GM21381 (cell line): ENCODE results near the gene RALB.

Experiments
- ATAC-seq: cut with Tn5 transposase; IDR thresholded peaks from one replicate; pipeline ENCODE4 v1.9.1; 2021; ENCODE audit warnings: mild to moderate bottlenecking, moderate library complexity; ENCODE audit not compliant: unreplicated experiment

RALB gene, protein sequence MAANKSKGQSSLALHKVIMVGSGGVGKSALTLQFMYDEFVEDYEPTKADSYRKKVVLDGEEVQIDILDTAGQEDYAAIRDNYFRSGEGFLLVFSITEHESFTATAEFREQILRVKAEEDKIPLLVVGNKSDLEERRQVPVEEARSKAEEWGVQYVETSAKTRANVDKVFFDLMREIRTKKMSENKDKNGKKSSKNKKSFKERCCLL

DNA sequence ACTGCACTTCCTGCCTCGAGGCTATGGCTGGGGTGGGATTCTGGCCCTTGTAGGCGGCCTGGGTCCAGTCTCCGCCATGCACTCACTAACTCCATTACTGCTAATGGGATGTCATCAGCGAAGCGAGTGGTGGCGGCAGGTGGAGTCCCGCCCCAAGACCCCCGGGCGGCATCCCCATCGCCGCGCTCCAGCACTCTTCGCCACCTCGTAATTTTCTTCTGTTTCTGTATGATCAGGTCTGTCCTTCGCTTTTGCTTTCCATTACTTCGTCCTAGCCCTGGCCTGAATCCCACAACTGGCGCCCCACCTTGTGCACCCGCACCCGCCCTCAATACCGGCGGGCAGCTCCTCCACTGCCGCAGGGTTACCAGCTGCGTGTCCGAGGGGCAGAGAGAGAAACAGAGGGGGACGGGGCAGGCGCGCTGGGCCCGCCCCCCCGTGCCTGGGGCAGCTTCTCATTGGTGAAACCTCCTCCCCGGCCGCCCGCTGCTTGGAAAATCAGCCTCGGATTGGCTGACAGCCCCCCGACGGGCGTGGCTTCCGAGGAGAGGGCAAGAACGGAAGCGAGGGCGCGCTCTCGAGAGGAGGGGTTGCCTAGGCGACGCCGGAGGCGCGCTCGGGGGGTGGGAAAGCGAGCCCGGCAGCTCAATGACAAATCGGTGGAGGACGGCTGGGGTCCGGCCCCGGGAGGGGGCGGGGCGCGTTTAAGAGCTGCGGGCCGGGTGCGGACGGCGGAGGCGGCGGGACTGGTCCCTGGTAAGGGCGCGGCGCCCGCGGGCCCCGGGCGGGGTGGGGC lies at the start of gene RALB:
RALB (plus strand) TSS at position 628 of the 796 bp plus-strand sequence. CDS start 25,813 bp downstream, outside the sequence.
- ATAC-seq = peak; percentile 95

DNA sequence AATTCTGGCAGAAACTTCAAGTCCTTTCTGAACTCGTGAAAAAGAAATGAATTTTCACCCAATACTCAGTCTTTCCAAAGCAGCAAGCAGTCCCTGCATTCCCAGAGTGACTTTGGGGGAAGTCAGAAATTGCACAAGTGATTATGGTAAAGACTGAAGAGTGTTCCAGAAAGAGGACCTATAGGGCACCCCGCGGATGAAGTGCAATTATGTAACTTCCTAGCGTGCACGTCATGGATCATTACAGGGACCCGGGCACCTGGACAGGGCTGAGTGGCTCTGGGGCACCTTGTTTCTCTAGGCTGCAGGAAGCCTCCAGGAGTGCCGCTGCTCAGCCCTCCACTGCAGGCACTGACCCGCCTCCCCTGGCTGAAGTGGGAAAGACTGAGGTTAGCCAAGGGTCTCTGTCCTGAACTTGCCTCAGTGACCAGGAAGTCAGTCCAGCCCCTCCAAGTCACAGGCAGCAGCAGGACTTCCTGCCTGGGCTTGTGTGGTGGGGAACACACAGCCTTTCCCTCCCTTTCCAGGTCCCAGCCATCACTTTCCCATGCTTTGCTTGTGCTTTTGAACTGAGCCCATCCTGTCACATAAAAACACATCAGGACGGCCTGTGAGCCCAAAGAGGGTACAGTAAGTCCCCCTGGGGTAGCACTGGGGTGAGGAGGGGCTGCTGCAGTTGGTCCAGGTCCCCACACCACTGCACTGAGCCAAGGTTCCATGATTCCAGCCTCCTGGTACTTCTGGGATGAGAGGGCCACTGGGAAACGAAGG lies 49.2 kb upstream of the RALB start:
- ATAC-seq = no peak

DNA sequence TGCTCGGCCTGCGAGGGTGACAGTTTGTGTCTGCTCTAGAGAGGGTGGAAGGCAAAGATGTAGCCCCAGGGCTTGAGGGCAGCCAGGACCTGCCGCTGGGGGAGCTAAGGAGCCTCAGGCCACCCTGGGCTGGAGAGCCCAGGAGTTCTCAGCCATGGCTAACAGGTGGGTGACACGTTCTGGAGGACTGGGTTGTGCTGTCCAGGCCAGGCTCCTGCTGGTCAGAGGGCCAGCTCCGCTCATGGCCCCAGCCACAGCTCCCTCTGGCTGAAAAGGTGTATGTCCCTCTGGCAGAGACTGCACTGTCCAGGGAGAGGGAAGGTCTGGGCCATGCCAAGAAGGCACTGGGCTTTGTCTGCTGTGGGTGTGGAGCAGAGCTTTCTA lies 48.6 kb upstream of the RALB start:
- ATAC-seq = no peak

DNA sequence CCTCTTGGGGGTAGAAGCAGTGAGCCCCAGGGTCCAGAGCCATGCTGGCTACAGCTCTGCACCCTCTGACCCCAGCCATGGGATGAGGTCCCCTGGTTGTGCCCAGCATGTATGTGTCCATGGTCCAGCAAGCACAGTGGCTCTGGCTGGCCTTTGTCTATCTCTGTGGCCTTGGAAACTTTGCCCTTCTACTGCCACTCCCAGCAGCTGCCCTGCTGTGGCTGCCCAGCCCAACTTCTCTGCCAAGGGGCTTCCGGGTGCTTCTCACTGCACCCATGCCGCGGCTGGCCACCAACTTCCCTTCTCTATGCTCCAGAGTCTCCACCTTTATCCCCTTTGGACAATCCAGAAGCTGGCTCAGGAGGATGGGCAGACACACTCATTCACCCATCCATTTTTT lies 48.2 kb upstream of the RALB start:
- no peak for ATAC-seq

DNA sequence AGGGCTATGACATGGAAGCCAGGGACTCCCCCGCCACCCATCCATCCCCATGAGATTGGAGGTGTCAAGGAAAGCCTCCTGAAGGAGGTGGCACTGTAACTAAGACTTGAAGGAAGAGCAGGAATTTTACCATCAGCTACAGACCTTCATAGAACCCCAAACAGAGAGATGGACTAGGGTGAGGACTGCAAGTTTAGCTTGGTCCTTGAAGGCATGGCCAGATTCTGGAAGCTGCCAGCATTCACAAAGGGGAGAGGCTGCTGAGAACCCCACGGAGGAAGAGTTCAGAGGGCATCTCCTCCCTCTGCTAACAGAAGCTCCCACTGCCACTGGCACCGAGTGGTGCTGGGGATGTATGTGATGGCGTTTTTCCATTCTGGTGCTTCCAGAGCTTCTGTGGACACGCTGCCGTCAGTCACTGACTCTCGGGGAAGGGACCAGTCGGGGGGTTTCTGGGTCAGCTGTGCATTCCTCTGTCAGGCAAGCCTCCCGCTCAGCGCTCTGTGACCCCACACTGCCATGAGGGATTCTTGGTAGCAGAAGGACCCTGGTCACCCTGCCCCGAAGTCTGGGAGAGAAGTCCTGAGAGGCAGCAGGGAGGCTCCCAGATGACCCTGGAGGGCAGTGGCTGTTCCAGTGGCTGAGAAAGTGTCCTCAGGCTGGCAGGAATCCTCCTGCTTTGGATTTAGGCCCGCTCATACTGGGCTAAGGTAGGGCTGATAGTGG lies 47.5 kb upstream of the RALB start:
- no peak for ATAC-seq

DNA sequence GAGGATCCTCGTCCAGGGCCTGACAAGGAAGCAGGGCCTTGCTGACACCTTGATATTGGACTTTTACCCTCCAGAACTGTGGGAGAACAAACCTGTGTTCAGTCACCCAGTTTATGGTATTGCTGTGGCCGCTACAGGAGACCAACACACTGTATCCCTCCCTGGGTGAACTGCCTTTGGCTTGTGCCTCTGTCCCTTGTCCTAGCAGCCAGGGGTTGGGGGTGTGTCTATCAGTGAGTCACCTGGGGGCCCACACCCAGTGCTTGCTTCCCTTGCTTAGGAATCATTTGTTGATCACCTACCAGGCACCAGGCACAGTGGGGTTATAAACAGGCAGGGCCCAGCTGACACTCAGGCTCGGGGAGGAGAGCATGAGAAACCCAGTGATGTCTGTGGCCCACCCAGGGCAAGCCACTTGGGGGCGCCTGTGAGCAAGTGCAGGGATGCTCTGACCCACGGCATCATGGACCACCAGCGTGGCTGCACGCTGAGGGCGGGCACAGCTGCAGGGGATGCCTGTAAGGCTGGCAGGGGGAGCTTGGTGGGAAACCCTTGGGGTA lies 46.5 kb upstream of the RALB start:
- ATAC-seq = no peak

DNA sequence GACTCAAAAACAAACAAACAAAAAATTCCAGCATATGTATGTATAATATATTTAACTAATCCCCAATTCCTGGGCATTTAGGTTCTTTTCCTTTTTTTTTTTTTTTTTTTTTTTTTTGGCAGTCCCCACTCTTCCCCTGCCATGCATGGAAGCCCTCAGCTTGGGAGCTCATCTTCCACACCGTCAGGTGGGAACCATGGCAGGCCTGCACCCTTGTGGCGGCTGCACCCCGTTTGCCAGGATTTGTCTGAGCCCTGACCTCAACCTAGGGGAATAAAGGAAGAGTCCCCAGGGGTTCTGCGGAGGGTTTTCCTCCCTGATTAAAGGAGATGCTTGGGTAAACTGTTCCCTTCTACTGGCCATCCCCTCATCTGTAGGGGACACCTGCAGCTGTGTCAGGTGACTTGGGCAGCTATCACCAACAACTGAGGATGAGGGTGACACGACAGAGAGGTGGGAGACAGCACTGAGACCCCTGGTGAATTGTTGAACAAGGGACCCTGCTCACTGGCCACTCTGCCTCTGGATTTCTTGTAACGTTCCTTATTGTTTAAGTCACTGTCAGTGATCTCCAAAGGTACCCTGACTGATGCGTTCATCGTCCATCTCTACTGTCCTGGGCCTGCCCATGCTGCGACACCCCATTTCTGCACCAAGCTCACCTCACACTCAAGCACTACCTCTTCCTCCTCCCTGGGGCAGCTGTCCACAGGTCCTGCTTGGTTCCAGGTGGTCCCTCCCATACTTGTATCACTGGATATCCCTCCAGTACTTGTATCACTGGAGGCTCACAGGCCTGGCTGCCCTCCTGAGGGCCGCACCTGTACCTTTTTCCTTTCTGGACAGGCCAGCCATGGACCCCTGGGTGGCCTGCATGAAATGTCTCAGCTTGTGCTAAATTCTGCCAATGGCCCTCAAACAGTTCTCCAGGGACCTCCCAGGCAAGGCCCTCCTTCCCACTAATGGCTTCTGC lies 44.0 kb upstream of the RALB start:
- ATAC-seq = no peak

DNA sequence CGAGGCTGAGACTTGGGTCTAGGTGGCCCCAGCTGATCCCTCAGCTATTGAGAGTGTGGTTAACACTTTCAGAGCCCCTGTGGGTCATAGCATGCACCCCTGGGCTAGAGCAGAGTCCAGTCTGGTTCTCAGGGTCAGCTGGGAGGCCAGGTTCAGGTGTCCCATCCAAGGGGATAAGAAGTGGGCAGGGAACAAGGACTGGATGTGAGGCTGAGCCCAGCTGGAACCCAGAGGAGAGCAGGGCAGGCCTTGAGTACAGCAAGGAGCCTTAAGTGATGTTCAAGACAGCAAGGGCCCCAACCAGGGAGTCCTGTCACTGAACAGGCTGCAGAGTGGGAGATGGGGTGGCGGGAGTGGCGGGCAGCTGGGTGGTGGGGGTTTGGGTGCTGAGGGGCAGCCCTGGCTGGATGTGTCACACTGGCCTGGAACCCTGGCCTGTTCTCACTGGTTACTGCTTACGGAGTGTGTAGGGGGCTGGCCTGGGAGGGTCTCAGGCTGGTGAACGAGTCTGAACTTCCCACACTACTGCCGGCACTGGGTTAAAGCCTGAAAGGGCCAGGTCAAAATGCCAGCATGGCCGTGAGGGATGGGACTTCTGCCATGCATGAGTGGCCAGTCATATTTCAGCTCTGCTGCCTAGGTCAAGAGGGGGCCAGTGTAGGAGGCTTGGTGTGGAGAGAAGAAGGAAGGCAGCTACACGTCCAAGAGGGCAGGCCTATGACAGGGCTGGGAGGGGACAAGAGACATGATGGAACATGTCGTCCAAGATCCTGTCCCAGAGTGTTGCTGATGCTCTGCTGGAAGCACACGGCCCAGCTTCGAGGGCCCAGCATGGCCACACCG lies 43.0 kb upstream of the RALB start:
- ATAC-seq = no peak

DNA sequence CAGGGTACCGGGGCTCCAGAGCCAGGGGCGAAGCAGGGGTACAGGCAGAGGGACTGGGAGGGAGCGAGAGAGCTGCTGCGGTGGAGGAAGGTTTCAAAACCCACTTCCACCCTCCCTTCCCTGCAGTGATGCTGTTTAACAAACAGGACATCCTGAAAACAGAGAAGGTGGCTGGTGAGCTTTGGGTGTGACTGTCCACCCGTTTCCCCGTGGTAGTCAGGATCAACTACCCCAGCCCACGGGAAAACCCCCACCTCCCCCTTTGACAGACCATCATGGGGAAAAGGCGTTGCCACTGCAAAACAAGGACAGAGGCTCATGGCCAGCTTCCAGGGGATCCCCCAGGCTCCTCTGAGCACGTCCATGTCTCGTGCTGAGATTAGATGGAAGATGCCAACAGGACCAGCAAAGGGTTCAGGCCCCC lies 42.4 kb upstream of the RALB start:
- no peak for ATAC-seq

DNA sequence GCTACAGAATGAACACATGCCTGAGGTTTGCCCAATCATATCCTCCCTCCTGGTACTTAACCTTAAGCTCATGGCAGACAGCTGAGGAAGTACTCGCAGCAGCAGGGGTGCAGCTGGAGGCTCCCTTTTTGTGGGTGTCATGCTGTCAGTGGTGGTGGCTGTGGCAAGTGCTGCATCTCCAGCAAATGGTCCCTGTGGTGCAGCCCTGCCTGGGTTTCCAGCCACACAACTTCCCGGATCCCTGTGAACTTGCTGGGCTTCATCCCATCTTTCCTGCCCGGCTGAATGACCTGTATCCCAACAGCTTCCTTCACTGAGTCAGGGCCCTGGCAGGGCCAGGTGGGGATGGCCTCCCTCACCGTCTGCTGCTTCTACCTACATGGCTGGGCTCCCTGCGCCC lies 34.5 kb upstream of the RALB start:
- no peak for ATAC-seq

DNA sequence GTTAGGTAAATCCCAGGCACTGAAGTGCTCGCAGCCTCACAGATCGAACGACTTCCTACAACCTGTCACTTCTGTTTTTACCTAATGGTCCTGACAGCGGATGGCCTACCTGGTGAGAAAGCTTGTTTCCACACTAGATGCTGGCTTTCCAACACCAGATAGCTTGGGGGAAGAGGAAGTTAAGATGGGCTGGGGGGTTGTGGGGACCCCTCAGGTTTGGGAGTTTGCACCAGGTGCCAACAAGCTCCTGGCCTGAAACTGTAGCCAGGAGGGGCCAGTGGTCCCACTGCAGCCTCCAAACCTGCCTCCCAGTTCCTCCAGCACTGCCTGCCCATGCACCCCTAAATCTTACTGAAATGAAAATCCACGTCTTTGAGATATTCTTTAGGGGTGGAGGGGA lies 33.4 kb upstream of the RALB start:
- ATAC-seq = no peak

DNA sequence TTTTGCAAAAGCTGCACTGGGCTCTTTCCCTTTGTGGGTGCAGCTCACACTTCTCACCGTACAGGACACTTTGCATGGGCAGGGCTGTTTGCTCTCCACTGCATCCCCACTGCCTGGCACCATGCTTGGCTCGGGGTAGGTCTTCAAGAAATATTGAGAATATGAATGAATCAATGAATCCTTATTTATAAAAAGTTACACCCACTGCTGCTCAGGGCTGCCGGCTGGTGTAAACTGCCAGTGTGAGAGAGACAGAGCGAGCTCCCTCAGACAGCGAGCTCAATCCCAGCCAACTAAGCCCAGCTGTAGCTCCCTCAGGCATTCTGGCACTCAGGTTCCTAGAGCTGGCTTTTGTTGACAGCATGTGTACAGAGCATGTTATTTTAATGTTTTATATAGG lies 32.9 kb upstream of the RALB start:
- ATAC-seq = no peak

DNA sequence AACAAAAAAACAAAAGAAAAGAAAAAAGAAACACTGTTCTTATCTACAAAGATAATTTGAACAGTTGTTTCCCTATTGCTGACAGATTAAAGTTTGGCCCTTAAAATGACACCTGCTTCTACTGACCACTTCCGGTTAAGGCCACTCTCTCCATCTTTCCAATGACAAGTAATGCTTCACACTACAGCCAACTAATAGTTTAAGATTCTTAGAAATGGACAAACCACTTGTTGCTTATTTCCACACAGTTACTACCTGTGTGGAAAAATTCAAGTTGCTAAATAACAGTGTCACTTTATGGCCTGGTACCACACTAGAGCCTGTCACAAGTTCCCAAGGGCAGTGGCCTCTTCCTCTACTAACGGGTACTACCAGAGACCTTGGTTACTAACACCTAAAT lies 31.9 kb upstream of the RALB start:
- no peak for ATAC-seq

DNA sequence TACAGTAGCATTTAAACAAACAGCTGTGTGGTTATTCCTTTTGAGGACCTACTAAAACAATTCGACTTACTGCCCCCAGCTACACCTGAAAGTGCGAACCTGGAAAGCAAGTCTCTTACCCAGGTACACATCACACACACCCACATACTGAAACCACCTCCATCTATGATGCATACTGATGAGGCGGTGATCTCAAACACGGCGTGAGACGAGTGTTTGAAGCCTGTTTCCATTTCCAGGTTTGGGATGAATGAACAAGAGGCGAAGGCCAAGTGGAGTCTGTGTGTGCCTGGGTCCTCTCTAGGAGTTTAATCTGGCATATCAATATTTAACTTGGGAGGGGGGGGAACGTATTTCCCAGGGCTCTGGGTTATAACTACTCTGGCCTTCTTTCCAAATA lies 31.0 kb upstream of the RALB start:
- ATAC-seq = no peak

DNA sequence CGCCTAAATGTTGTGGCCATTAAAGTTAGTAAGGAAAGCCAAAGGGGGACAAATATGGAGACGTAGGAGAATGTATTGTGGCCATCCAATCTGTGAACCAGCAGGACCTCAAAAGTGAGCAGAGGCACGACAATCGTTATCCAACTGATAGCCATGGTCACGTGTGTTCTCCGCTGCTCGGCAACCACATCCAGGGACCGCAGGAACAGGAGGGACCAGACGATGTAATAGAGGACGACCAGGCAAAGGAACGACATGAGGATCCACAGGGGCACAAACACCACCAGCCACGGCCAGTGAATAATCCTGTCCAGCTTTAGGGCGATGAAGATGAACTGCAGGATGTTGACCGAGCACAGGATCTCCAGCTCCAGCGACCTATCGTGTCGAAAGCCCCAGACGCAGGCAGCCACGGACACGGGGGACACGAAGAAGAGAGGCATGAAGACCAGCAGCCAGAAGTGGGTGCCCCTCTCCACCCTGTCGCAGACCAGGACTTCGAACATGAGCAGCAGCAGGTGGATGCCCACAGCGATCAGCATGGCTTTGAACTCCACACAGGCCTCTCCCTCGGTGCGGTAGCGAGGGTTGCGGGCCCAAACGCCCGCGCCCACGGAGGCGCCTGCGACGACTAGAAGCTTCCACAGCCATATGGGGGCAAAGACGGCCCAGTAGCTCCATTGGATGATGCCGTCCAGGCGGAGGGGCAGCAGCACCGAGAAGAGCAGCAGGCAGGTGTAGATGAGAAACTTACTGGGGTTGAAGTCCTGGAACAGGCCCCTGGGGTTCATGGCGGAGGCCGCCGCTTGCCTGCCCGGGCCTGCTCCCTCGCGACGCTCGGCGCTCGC lies 30.2 kb upstream of the RALB start:
- no peak for ATAC-seq

DNA sequence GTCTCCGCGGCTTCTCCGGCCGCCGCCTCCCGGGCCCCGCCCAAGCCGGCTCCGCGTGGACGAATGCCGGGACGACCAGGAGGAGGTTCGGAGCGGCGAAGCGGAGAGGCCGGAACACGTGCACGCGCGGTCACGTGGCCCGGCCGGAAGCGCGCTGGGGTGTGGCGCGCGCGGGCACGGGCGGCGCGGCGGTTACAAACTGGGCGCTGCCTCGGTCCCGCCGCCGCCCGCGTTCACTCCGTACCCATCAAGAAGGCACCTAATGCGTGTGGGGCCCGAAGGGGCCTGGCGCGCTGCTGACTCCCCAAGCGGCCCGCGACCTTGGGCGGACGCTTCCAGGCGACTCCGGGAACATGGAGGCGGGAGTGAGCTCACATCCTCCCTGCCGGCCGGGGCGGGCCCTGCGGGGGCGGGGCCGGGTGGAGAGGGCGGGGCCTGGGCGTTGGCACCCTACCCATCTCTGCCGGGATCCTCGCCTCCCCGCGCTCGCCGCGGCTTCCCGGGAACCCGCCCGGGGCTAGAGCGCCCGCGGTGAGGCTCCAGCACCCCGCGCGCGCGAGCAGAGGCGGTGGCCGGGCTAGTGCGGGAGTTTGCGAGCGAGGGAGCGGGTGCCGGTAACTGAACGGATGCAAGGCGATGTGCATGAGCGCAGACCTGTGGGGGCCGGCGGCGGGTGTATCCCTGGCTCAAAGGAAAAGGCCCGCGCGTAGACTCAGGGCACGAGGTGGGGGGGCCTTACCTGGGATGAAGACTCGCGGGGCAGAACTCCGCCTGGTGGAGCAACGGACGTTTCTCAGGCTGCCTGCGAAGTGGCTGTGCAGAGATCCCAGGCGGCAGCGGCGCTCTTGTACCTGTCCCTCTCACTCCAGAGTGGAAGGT lies 29.4 kb upstream of the RALB start, which contains the start of gene TMEM185B:
TMEM185B (minus strand) TSS at position 367 of the 879 bp plus-strand sequence. CDS start 424 bp downstream, outside the sequence.
- ATAC-seq = peak; percentile 85

DNA sequence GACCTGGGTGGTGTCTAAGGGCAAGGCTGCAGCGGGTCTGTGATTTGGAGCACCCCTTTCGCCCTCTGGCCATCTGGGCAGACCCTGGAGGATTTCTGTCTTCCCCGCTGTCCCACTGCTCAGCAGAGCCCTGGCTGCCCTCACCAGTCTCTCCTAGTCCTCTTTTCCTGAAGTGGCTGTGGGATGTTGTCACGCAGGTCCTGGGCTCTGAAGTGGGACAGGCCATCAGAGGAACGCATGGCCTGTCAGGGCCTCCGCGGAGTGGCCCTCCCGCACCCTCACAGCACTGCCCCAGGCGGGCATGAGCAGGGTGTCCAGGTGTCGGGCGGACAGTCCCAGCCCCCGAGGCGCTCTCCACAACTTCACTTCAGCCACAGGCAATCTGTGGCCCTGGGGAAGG lies 28.4 kb upstream of the RALB start:
- no peak for ATAC-seq
